GM23338 (cell line): ENCODE data around the gene TCF12. TPM values are rescaled to one million over a fixed set of nuclear protein-coding genes. Genes with fewer than 3 reads are reported as not detected.

Experiments used
- ATAC-seq: fragments of 200-7000 bp; cut with Tn5 transposase; 3 replicates; pipeline ENCODE4 v1.9.1; 2020
- DNase-seq: peaks from one replicate; pipeline ENCODE4 v3.0.0-alpha.2; 2015; ENCODE audit warnings: low spot score
- H2AFZ ChIP-seq: fragments of 200-600 bp; sonication (generic); 2 replicates; pipeline ENCODE4 v1.8.0; 2016; ENCODE audit warnings: antibody characterized with exemption, mild to moderate bottlenecking, moderate library complexity
- H3F3A ChIP-seq: fragments of 200-600 bp; sonication (generic); replicated peaks from 2 replicates; pipeline ENCODE4 v1.8.0; 2017; ENCODE audit warnings: antibody characterized with exemption, mixed run types, low read depth
- H3K27ac ChIP-seq: fragments of 200-600 bp; sonication (generic); 2 replicates; pipeline ENCODE4 v1.6.1; 2016; ENCODE audit warnings: low read depth
- H3K27me3 ChIP-seq: fragments of 200-600 bp; sonication (generic); 2 replicates; pipeline ENCODE4 v1.8.0; 2016; ENCODE audit warnings: mild to moderate bottlenecking, mixed run types, moderate library complexity; ENCODE audit not compliant: insufficient read depth
- H3K36me3 ChIP-seq: fragments of 200-600 bp; sonication (generic); 2 replicates; pipeline ENCODE4 v1.8.0; 2016; ENCODE audit warnings: mild to moderate bottlenecking; ENCODE audit not compliant: insufficient read depth
- H3K4me1 ChIP-seq: fragments of 200-600 bp; sonication (generic); 2 replicates; pipeline ENCODE4 v1.8.0; 2016; ENCODE audit warnings: mild to moderate bottlenecking, moderate library complexity; ENCODE audit not compliant: insufficient read depth
- H3K4me2 ChIP-seq: fragments of 200-600 bp; sonication (generic); 2 replicates; pipeline ENCODE4 v1.7.1; 2017; ENCODE audit warnings: mixed run types
- H3K4me3 ChIP-seq: fragments of 200-600 bp; sonication (generic); 2 replicates; pipeline ENCODE4 v1.6.1; 2016; ENCODE audit warnings: mixed run types
- H3K79me2 ChIP-seq: fragments of 200-600 bp; sonication (generic); replicated peaks from 2 replicates; pipeline ENCODE4 v1.8.0; 2017; ENCODE audit warnings: mild to moderate bottlenecking; ENCODE audit not compliant: insufficient read depth
- H3K9me2 ChIP-seq: fragments of 200-600 bp; sonication (generic); 2 replicates; pipeline ENCODE4 v1.8.0; 2017; ENCODE audit not compliant: insufficient read depth
- H4K20me1 ChIP-seq: fragments of 200-600 bp; sonication (generic); replicated peaks from 2 replicates; pipeline ENCODE4 v1.8.0; 2017; ENCODE audit warnings: mild to moderate bottlenecking; ENCODE audit not compliant: insufficient read depth
- H3K27ac Mint-ChIP-seq: 2 replicates; pipeline ENCODE4 v1.8.0; 2020; ENCODE audit warnings: inconsistent platforms, mild to moderate bottlenecking, moderate library complexity, mixed read lengths
- H3K27me3 Mint-ChIP-seq: 3 replicates; pipeline ENCODE4 v1.8.0; 2022; ENCODE audit warnings: low read depth, mild to moderate bottlenecking, moderate library complexity, mixed read lengths, inconsistent platforms; ENCODE audit not compliant: insufficient read depth, poor library complexity
- H3K36me3 Mint-ChIP-seq: 3 replicates; pipeline ENCODE4 v1.8.0; 2021; ENCODE audit warnings: low read depth, mild to moderate bottlenecking, inconsistent platforms, moderate library complexity, mixed read lengths
- H3K4me1 Mint-ChIP-seq: 3 replicates; pipeline ENCODE4 v1.8.0; 2020; ENCODE audit warnings: mild to moderate bottlenecking, inconsistent platforms, mixed read lengths
- H3K4me3 Mint-ChIP-seq: 3 replicates; pipeline ENCODE4 v1.8.0; 2021; ENCODE audit warnings: moderate library complexity, mild to moderate bottlenecking, inconsistent platforms, mixed read lengths
- H3K9me3 Mint-ChIP-seq: 3 replicates; pipeline ENCODE4 v1.8.0; 2020; ENCODE audit warnings: moderate library complexity, mild to moderate bottlenecking, inconsistent platforms, mixed read lengths
- CREB1 ChIP-seq: fragments of 250-450 bp; sonication (Bioruptor Pico); IDR thresholded peaks from 2 replicates; pipeline ENCODE4 v1.5.0; 2020; ENCODE audit warnings: low read depth, mild to moderate bottlenecking, moderate library complexity
- CTCF ChIP-seq, 2 experiments: fragments of 200-600 bp in 1 of 2; sonication (generic) in 1 of 2; conservative IDR thresholded peaks; 2 replicates each; pipeline versions ENCODE4 v1.5.1 to v1.6.1; 2016 to 2017; ENCODE audit warnings: antibody characterized with exemption in 2 of 2, low read depth in 2 of 2, mild to moderate bottlenecking in 2 of 2, moderate library complexity in 1 of 2
- ETS1 ChIP-seq: IDR thresholded peaks from 2 replicates; pipeline ENCODE4 v1.6.1; 2016; ENCODE audit warnings: antibody characterized with exemption
- EZH2 ChIP-seq: fragments of 200-600 bp; sonication (generic); IDR thresholded peaks from one replicate; pipeline ENCODE4 v1.8.0; 2017; ENCODE audit warnings: antibody characterized with exemption, mild to moderate bottlenecking, low read depth; ENCODE audit not compliant: unreplicated experiment
- EZH2phosphoT487 ChIP-seq: fragments of 200-600 bp; sonication (generic); IDR thresholded peaks from one replicate; pipeline ENCODE4 v1.8.1; 2018; ENCODE audit warnings: antibody characterized with exemption; ENCODE audit not compliant: unreplicated experiment
- JUNB ChIP-seq: IDR thresholded peaks from one replicate; pipeline ENCODE4 v1.6.1; 2016; ENCODE audit warnings: antibody characterized with exemption; ENCODE audit not compliant: unreplicated experiment
- NANOG ChIP-seq: IDR thresholded peaks from 2 replicates; pipeline ENCODE4 v1.6.1; 2016; ENCODE audit warnings: antibody characterized with exemption, borderline replicate concordance
- POLR2AphosphoS5 ChIP-seq: IDR thresholded peaks from 2 replicates; pipeline ENCODE4 v1.6.1; 2016; ENCODE audit warnings: antibody characterized with exemption, low read depth
- STAT1 ChIP-seq: IDR thresholded peaks from one replicate; pipeline ENCODE4 v1.6.1; 2016; ENCODE audit warnings: antibody characterized with exemption; ENCODE audit not compliant: unreplicated experiment
- ZNF331 ChIP-seq: fragments of 250-450 bp; sonication (Bioruptor Pico); IDR thresholded peaks from 2 replicates; pipeline ENCODE4 v1.5.0; 2020; ENCODE audit warnings: low read depth, mild to moderate bottlenecking, moderate library complexity
- ZNF462 ChIP-seq: fragments of 250-450 bp; sonication (Bioruptor Pico); IDR thresholded peaks from 2 replicates; pipeline ENCODE4 v1.5.0; 2020; ENCODE audit warnings: mild to moderate bottlenecking, moderate library complexity
- polyA plus RNA-seq: library from polyadenylated mRNA; unstranded; fragments of >200 nt; fragmentation: Nextera tagmentation; extraction: Ambion mirVana; gene quantifications from 2 replicates; pipeline ENCODE4 v1.2.1, GENCODE V29; 2016
- total RNA-seq: library from RNA; depleted of rRNA; stranded (reverse); fragments of >200 nt; shearing (Covaris generic); gene quantifications from 2 replicates; pipeline ENCODE4 v1.2.3, GENCODE V29; 2014

The TCF12 gene
- total and polyA plus RNA-seq, 2 experiments from 2014 or later: 27.6 to 104 TPM

GRCh38 chr15:56963710-56964109 lies 45.3 kb downstream of the TCF12 start (continued):
- TF ChIP-seq CTCF (conservative IDR thresholded peaks at IDR 0.05; ENCODE audit: low read depth in 2 of 2): no peak
- TF ChIP-seq ETS1: no peak
- no peak for TF ChIP-seq ZNF331 (CRISPR knock-in tag)
- no peak for TF ChIP-seq STAT1

- Histone ChIP-seq H3K4me2 (0 out of 2 replicates have a peak overlapping the region, but pooled peaks have one; percentile 24), H3K27ac (peak overlapping the region; percentile 26; the same call in 1 of the 2 replicates), H3K27me3 (no peaks in the 10 kb centered on the region), H3K79me2 (peaks cover 100% of the 10 kb centered on the region), H3K4me3 (no peak overlapping the region), H3K9me2 (no peaks in the 10 kb centered on the region), H3F3A (no peaks in the 10 kb centered on the region), H3K36me3 (no peaks in the 10 kb centered on the region), H2AFZ (no peak overlapping the region), H3K4me1 (peaks cover 37% of the 10 kb centered on the region), H4K20me1 (peaks cover 21% of the 10 kb centered on the region)
- peak overlapping the region; percentile 2; the same call in 1 of the 2 replicates for H3K27ac Mint-ChIP-seq
- no peaks in the 10 kb centered on the region for H3K9me3 Mint-ChIP-seq
- ATAC-seq (no peak), DNase-seq (no peak)
- H3K4me3 Mint-ChIP-seq: no peak overlapping the region
- H3K4me1 Mint-ChIP-seq: peaks cover 40% of the 10 kb centered on the region
- no peaks in the 10 kb centered on the region for H3K36me3 Mint-ChIP-seq
- H3K27me3 Mint-ChIP-seq: peaks cover 2% of the 10 kb centered on the region
- TF ChIP-seq CREB1 (CRISPR knock-in tag): no peak
- no peak for TF ChIP-seq POLR2AphosphoS5
- TF ChIP-seq CTCF (conservative IDR thresholded peaks at IDR 0.05; ENCODE audit: low read depth in 2 of 2): no peak
- TF ChIP-seq ZNF462 (CRISPR knock-in tag): no peak
- no peak for TF ChIP-seq JUNB
- TF ChIP-seq EZH2: no peak
- no peak for TF ChIP-seq EZH2phosphoT487
- TF ChIP-seq NANOG: no peak
- no peak for TF ChIP-seq ETS1
- TF ChIP-seq ZNF331 (CRISPR knock-in tag): no peak
These were observed 45.7 kb downstream of the TCF12 start for GRCh38 chr15:56964182-56964581.
